GM18909 (cell line): ENCODE measurements around the gene POU3F1.
A peak's percentile ranks its signal among the peaks of the same experiment; 100 is the strongest.

Source experiments
- ATAC-seq: cut with Tn5 transposase; IDR thresholded peaks from one replicate; pipeline ENCODE4 v1.9.1; 2021; ENCODE audit warnings: mild to moderate bottlenecking; ENCODE audit not compliant: unreplicated experiment, poor library complexity

POU3F1 gene

DNA sequence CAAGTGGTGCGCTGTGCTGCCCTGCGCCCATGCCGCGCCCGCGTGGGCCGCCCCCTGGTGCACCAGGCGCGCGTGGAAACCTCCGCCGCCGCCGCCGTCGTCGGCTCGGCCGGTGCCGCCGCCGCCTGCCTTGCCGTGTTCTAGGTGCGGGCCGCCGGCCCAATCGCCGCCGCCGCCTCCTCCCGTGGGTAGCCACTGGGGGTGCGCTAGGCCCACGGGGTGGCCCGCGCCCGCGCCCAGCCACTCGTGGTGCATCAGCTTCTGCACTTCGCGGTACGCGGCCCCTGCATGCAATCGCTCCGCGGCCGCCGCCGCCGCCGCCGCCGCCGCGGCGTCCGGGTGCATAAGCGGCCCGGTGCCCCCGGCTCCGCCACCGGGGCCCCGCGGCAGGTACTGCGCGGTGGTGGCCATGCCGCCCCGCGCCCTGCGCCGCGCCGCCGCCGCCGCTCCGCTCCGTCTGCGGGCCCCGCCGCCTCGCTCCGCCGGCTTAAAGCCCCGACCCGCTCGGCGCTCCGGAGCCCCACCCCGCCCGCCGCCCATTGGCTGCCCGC, at the start of gene POU3F1:
Gene POU3F1 (minus strand): TSS at position 461 of the 551 bp plus-strand sequence. CDS start 50 bp downstream, at position 411.
- peak; percentile 12 for ATAC-seq

DNA sequence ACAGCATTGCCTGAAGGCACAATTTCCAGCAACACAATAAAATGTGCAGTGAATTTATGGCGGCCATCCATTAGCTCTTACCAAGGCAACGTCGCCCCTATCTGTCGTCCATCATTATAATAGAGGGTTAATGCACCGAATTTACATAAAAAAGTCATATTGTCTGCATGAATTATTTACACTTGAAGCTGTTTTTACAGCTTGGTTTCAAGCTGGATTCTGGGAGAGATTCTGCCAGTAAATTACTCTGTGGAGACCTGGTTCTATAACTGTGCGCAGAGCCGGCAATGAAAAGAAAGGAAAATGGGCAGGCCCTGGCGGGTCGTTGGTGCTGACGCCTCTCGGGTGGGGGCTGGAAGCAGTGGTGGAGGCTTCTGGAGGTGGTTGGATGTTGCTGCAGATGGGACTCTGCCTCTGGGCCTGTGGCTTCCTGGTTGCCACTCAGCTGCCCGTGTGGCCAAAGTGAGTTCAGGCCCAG, 48.9 kb upstream of the POU3F1 start:
- ATAC-seq: no peak

DNA sequence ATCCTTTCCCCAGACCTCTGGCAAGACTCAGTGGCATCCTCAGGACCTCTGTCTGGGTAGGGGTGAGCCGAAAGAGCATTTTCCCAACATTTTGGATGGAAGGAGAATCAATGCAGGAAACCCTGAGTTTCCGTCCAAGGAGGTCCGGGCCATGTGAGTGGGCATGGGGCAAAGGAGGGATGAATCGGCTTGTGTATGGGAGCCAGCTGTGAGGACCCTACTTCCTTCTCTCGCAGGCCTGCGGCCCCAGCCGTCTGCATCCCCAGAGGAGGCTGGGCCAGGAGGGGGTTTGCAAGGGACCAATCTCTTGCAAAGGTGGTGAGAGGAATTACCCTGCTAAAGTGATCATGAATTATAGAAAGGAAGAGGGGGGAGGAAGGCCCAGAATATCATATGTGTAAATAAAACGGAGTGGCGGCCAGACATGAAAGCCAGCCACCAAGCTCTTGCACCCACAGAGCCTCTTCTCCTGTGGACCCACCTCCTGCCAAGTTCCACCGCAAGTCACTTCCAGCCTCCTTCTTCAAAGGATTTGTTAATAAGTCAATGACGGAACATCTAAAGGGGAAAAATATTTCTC, 48.2 kb upstream of the POU3F1 start:
- no peak for ATAC-seq

DNA sequence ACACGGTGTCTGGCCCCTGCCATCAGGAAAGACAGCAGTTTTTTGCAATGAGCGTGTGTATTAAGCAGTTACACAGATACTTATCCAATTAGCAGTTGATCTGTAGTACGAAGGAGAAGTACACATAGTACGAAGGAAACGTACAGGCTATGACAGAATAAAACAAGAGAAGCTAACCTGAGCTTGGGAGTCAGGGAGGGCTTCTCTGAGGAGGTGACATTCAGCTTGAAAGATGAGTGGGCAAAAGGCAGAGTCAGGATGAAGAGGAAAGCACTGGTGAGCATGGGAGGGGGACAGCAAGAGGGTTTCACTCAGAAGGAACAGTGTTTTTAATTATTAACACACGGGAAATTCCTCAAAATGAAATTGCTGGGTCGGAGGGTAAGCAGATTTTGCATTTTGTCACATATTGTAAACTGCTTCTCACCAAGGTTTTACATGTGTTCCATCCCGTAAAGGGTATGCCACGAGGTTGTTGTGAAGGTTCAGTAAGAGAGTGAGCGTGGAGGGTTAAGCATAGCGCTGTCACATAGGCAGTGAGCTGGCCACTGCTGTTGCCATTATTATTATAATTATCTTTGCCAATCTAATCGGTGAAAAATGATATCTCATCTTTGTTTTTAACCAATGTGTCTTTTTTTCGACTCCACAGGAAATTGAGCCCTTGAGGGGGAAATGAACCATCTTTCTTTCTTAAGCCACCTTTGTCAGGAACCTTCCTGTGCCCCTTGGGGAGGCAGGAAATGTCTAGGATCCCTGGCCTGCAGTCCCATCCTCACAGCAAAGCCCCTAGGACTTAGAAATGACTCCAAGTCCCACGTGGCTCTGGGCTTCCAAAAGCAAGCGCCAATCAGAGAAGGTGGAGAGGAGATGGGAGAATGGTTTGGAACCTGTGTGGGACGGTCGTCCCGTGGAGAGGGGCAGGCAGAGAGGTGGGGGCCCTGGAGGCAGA, 47.3 kb upstream of the POU3F1 start:
- no peak for ATAC-seq

DNA sequence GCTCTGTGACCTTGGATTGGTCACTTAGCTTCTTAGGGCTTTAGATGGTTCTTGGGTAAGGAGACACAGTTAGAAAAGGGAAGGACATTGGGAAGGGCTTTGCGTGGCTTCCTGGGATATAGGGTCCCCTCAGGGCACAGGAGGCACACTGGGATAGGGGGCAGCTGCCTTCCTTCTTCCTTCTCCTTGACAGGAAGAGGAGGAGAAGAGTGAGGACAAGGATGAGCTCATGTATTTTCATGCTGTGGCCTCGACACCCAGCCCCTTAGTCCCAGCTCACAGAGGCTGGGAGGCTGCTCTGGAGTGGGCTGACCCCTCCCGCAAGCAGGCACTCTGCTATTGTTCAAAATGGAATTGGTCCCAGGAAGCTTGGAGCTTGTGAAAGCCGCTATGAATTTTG, 45.7 kb upstream of the POU3F1 start:
- no peak for ATAC-seq

DNA sequence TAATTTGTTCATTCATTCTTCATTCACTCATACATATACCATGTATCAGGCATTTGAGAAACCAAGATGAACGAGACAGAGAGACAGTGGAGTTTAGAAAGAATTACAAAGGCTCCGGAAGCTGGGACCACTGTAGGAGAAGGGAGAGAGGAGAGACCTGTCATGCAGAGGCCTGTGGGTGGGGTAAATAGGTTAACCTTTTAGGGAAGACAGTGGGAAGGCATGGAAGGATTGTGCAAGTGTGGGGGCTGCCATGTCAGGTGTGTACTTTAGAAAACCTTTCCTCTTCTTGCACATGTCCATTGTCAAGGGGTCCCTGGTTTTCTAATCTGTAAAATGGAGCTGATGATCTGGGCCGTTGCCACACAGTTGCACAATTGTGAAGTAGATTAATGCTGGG, 44.2 kb upstream of the POU3F1 start:
- ATAC-seq: no peak

DNA sequence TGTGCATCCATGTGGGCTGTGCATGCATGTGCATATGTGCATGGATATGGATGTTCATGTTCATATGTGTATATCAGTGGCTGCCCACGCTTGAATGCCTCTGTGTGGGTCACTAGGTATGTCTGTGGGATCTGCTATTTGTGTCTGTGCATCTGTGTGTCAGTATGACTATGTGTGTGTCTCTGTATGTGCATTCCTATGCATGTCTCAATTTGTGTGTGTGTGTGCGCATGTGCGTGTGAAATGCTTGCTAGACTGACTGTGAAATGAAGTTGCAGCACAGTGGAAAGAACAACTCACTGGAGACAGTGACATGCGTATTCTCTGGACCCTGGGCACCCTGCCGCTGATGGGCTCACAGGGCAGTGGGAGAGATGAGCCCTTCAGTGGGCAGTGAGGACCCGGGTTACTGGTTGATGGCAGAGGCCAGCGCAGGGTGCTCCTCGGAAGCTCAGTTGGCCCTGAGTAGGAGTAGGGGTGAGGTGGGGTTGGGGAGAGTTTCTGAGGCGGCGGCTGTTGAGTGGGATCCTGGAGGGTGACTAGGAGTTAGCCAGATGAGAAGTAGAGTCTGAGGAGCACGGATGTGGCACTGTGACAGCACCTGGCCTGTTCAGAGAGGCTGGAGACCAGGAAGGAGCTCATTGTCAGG, 43.2 kb upstream of the POU3F1 start:
- ATAC-seq: no peak

DNA sequence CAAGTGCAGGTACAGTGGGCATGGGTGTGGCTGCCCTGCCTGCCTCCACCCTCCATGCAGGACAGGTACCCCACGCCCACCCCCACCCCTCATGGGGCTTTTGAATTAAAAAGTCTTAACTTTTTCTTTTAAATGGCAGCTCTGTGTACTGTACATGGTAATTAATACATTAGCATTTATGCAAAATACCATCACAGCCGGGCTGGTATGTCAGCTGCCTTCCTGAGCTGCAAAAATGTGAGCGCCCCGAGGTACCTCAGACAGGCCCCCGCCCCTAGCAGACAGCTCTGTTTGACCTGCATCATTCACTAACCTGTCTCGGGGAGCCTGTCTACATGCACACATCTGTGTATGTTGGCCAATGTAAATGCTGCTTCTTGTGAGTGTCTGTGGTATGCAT, 42.2 kb upstream of the POU3F1 start:
- no peak for ATAC-seq

DNA sequence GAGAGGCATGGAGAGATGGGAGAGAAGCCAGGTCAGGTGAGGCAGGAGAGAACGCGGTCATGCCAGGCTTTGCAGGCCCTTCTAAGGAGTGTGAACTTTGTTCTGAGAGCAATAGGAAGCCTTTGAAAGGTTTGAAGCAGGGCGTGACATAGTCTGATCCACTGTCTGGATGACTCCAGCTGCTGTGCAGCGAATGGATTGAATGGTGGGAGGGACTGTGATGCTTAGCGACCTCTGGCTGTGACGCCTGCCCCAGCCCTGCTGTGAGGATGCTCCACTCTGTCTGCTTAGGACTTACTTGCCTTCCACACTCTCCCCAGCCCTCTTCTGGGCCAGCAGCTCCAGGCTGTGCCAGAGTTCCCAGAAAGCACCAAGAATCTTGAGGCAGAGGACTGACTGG, 41.8 kb upstream of the POU3F1 start:
- no peak for ATAC-seq

DNA sequence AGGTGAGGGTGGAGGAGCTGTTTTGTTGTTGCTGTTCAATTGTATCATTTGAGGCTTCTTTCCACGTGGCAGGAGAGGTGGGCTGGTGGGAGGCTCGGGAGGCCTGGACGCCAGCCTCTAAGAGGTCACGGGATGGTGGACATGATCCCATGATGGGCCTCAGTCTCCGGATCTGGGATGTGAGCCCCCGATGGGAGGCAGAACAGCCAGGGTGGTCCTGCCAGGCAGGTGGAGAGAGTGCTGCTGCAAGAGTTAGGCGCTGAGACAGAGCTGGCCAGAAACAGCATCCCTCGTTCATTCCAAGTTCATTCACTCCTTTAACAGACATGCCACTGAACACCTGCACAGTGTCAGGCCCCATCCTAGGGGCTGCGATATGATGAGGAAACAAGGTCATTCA, 41.1 kb upstream of the POU3F1 start:
- no peak for ATAC-seq

DNA sequence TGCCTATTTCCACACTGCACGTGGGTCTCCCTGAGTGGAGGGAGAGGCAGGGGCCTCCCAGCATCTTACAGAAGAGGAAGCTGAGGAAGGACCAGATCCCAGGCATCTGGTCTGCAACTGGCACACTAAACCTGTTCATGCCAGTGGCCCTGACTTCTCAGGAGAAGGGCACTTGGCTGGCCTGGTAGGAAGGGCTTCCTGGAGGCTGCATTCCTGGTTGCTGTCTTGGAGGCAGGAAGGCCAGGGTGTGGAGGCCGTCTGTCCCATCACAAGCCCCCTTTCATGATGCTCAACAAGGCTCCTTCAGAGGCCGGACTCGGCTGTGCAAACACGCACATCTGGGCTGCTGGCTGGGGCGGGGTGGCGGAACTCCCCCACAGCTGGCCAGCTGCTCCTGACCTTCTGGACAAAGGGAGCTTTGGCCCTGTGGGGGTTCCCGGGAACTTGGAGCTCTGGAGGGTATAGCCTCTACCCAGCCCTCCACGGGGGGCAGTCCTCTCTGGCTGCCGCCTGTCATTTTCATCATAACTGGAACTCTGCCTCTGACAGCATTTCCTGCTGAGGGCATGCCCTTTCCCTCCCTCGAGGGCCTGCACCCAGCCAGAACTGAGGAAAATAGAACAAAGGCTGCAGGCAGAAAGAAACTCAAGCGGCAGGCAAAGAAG, 39.2 kb upstream of the POU3F1 start:
- no peak for ATAC-seq

DNA sequence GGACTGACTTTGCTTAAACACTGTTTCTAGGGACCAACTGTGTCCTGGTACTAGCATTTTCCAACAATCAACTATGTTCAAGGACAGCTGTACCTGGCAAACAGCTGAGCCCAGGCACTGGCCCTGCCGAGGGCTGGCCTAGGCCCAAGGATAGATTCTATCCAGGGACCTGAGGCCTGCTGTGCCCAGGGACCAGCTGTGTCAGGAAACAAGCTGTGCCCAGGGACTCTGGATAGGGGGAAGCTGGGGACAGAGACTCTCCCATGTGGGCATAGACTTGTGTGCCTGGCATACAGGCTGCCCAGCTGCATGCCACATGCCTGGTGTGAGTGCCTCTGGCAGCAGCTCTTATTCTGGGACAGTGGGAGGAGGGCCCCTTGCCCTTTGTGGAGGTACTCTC, 38.1 kb upstream of the POU3F1 start:
- no peak for ATAC-seq

DNA sequence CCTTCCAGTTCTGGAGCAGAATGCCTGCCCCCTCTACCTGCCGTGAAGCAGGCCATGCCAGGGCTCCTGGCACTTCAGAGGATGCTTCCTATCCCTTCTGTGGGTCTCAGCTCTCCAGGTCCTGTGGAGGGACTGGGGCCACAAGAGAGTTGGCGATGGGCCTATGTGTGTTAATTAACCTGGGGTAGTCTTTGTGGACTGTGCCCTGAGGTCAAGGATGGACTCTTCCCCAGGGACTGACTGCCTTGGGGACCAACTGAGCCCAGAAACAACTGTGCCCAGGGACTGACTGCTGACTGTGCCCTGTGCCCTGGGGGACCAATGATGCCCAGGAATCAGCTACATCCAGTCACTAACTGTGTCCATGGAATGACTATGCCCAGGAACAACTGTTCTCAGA, 37.5 kb upstream of the POU3F1 start:
- no peak for ATAC-seq

DNA sequence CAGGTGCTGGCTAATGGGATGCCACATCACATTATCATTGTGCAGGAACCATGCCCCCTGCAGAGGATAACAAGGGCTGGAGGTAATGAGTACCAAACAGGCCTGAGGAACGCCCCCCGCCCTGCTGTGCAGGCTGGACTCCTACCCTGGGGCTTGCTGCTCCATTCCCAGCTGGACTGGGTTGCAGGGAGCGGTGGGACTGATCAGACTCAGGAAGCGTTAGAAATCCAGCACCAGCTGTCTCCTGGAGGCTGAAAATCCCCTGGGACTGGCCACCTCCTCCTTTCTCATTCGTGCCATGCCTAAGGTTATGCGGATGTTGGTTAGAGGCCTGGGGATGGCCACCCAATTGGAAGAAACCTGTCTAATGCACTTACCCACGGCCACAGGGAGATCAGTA, 36.9 kb upstream of the POU3F1 start:
- no peak for ATAC-seq

DNA sequence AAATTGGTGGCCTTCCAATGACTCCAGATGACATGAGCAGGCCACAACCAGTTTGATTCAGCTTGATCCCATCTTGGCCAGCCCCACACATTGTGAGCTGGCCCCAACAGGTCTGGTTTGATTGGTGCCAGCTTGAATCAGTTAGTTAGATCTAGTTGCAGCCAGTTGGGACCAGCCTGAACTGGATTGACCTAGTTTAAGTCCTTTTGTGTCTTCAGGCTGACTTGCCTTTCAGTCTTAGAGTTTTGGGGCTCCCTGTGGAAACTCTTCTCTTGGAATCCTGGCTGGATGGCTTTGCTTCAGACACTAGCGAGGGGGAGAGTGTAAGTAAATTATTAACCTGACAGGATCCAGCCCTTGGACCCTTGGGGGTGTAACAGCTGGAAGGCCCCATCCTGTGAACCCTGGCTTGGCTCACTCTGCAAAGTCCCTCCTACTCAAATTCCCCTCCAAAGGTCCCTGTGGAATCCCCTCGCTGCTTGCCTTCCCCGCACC, 36.2 kb upstream of the POU3F1 start:
- no peak for ATAC-seq

DNA sequence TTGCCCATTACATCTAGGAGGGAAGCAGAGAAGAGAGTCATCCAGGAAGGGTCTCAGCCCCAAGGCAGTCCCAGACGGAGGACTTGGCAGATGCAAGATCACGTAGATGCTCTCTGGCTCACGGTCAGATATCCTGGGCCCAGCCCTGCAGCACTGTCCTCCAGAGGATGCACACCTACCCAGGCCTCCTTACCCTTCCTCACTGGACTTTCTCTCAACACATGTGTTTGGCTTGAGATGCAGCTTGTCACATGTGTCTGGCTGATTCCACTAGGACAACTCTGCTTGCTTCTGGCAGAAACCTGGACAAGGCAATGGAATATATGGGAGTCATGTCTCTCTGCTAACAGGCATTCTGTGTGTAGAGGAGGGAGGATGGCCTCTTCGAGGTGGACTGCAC, 32.4 kb upstream of the POU3F1 start:
- ATAC-seq: no peak

DNA sequence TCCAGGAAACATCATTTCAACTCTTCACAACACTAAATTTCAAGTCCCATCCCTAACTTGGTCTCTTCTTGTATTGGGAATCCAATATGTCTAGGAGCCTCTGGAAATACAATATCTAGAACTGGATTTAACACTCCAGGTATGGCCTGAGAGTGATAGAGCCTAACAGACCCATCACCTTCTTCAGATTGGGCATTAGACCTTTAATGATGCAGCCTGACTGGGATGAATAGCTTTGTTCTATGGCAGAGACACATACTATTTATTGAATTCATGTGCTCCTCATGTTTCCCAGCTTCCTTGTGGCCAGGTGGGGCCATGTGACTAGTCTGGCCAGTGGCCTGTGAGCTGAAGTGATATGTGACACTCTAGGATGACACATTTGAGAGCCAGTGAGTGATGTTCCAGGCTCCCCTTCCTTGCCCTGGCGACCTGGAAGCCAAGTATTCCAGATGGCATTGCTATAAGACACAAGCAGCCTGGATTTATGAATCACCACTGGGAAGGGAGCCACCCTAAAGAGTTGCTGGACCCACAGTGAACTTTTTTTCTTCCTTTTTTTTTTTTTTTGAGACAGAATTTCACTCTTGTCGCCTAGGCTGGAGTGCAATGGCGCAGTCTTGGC, 31.0 kb upstream of the POU3F1 start:
- ATAC-seq: no peak

DNA sequence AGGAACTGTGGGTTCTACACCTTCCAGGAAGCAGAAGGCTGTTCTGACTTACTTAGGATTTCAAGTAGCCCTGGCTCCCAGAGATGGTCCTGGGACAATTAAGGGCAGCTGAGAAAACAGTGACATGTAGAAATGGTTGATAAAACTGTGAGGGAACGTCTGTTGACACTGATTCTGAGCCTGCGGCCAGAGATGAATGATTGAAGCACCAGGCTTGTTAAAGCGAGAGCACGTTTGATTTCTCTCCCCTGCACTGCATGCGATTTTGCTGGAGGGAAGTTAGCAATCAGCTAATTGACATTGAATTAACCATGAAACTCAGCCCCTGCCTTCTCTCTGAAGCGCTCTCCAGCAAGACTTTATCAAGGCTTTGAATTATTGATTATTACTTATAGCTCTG, 29.9 kb upstream of the POU3F1 start:
- ATAC-seq: no peak

DNA sequence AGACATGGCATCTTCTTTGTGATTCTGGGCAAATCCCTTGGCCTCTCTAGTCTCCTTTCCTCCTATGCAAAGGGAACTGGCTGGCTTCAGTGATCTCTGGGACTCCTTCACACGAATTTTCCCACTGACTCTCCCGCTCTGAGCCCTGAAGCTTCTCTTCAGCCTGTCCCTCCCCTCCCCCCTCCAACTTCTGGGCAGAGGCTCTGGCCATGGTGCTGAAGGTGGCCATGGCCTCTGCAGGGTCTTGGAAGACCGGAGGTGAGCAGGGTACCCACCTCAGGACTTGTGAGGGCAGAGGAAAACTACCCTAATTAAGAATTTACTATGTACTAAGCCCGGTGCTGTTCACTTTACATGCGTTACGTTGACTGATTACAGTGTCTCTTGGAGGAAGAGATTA, 29.4 kb upstream of the POU3F1 start:
- no peak for ATAC-seq

DNA sequence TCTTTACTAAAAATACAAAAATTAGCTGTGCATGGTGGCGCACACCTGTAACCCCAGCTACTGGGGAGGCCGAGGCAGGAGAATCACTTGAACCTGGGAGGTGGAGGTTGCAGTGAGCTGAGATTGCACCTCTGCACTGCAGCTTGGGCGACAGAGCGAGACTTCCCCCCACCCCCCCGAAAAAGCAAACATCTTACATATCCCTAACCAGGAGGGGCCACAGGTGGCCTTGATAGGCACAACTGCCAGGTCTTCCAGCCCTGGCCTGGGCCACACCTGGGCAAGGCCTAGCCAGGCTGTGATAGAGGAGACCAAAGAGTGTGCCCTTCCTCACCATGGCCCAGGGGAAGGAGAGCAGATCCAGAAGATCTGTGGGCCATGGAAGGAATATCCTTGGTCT, 28.6 kb upstream of the POU3F1 start:
- ATAC-seq: no peak
